HT1080 (cell line): ENCODE data around the gene HEXD. TPM values are rescaled to one million over a fixed set of nuclear protein-coding genes. Genes with fewer than 3 reads are reported as not detected.
A peak's percentile ranks its signal among the peaks of the same experiment; 100 is the strongest.
"Not testable (repeated sequence)": the region's sequence is repeated elsewhere in the genome, so short reads cannot be mapped to it uniquely, and the experiment has no call there.

ENCODE experiments used
- DNase-seq: peaks from one replicate; pipeline ENCODE4 v3.0.0-alpha.2; 2015; ENCODE audit warnings: low read depth
- total RNA-seq: library from RNA; depleted of rRNA; stranded (reverse); fragments of >200 nt; shearing (Covaris generic); gene quantifications from 2 replicates; pipeline ENCODE4 v1.2.3, GENCODE V29; 2014

Gene HEXD
- total RNA-seq, 1 experiment from 2014 or later: 8.0 TPM

GRCh38 chr17:82396601-82397435 lies 21.3 kb upstream of the HEXD start:
- DNase-seq: peak; percentile 14

DNA sequence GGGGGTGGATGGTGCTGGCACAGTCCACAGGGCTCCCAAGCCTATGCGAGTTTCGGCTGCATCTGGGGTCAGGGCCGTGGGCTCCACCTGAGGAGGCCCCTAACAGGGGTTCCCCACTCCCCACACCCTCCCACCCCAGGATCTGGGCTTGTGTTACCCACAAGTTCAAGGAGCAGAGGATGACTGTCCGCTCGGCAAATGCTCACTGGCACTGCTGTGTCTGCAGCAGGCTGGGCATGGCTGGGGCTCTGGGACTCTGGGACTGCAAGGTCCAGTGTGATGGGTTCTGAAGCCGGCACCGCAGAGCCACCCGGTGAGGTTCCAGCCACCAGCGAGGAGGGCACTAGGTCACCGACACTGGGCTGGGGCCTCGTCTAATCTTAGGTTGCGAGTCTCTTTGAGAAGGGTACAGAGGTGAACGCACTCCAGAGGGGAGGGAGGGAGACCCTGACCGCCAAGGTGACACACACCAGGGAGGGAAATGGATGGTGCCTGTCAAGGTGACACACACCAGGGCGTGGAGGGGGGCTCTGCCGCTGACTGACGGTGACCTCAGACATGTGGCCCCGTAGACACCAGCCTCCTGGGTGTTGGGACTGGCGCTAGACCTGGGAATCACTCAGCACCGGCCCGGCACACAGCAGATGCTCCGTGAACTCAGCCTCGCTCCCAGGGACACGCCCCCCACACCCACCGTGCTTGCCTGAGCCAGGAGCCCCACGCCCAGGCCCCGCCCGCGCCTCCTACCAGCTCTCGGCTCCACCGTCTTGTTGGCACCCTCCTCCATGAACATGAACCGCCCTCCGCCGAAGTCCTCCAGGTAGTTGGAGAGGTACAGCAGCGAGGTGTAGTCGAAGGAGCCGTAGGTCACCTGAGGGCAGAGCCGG lies 20.5 kb upstream of the HEXD start:
- no peak for DNase-seq

DNA sequence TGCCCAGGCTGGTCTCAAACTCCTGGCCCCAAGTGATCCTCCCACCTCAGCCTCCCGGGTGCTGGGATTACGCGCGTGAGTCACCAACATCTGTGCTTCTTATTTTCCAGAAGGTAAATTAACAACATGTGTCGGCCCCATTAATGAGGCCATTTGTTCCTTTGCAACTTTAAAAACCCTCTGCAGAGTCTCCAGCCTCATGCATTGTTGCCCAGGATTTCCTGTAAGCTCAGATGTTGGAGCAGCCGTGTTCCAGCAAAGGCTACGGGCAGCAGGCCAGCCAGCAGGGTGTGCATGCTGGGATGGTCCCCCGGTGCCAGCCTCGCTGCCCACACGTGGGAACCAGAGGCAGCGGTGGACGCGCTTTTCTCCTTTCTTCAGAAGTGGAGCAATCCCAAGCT lies 19.1 kb upstream of the HEXD start:
- no peak for DNase-seq

GRCh38 chr17:82399601-82400101 lies 18.5 kb upstream of the HEXD start:
- DNase-seq: no peak

DNA sequence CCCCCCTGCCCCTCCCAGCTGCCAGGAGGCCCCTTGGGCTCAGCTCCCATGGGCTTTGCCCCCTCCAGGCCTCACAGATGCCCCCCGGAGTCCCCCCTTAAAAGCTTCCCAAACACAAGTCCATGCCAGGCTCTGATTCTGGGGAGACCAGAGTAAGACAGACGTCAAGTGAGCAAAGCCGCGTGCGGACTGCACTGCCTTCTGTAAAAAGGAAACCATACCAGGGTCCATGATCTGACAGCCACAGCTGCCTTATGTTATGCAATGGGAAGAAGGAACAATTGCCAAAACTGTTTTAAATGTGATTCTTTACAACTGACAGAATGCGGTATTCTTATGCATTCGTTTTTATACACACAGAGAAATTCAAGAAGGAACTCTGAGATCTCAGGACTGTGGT lies 17.9 kb upstream of the HEXD start:
- no peak for DNase-seq

GRCh38 chr17:82400830-82401229 lies 17.3 kb upstream of the HEXD start:
- DNase-seq: no peak

GRCh38 chr17:82402865-82403264 lies 15.3 kb upstream of the HEXD start:
- no peak for DNase-seq

DNA sequence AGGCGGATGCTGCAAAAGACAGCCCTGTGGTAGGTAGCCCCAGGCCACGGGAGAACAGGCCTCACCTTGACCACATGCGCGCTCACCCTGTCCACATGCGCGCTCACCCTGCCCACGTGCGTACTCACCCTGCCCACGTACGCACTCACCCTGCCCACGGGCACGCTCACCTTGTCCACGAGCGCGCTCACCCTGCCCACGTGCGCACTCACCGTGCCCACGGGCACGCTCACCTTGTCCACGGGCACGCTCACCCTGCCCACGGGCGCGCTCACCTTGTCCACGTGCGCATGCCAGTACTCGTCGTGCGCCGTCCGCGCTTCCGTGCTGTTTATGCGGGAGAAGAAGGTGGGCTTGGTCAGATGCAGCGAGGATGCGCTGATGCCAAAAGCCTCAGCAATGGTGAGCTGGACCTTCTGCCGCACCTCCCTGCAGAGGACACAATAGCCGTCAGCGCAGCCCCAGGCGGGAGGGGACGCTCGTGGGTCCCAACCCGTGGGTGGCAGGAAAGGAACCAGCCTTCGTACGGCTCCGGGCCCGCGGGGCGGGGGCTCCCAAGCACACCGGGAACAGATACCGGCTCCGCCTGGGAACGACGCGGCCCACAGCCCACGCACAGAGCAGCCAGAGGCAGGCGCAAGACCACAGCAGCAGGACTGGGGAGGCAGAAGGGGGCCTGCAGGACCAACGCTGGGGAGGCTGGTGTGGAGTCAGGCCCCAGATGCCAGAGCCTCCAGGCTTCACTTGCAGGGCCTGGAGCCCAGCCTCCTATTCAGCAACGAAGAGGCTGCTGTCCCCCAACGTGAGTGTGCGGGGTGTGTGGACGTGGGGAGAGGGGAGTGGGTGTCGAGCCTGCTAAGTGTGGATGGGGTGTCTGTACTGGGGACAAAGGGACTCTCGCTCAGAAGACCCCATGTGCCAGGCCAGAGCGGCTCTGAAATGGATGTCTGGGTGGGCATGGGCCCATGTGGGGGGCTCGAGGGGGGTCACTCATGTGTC lies 14.2 kb upstream of the HEXD start:
- no peak for DNase-seq

DNA sequence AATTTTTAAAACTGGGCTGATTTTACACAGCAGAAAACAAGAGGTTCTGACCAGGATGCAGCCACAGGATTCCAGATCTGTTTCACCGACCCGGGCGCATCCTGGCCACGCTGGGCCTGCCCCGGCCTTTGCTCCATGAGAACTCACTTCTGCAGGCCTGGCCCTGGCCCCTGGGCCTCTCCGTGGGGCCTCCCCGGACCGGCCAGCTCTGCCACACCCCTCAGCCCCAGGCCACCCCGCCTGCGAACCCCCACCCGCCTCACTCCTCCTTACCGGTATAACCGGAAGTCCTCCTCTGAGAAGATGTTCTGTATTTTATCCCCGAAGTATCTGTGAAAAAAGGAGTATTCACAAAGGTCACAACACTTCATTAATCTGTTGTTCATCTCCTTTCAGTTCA lies 13.1 kb upstream of the HEXD start:
- no peak for DNase-seq

DNA sequence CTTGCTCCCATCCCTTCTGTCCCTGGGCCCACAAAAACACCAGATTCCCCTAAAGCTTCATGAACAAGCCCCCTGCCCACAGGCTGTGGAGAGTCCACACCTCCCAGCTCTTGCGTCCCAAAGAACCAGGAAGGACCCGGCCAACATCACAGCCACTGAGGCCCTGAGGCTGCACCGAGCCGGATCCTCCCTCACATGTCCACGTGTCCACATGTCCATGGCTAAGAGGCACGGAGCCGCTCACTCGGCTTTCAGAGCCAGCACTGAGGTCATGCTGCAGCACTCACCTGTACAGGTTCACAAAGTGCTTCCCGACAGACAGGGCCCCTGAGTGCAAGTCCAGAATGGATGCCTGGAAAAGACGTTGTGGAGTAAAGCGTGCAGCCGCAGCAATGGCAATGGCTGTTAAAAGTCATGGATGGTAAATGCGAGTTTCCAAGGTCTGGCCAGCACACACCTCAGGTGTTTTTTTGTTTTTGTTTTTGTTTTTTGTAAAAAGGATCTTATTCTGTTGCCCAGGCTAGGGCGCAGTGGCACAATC lies 11.9 kb upstream of the HEXD start:
- no peak for DNase-seq

DNA sequence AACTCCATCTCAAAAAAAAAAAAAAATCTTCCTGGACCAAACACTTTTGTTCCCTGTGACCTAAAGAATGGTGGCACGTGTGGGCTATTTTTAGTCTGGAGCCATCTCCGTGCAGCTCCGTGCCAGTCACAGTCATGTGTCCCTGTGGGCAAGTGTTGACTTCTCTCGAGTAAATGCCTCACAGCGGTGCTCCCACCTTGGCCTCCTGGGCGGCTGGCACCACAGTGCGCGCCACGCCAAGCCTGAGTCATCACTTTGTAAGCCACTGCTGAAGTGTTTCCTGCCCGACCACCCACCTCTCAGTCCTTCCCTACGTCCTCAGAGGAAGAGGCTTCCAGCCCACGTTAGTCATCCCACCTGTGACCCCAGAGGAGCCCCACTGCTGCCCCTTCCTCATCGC lies 10.9 kb upstream of the HEXD start:
- DNase-seq: peak; percentile 90

DNA sequence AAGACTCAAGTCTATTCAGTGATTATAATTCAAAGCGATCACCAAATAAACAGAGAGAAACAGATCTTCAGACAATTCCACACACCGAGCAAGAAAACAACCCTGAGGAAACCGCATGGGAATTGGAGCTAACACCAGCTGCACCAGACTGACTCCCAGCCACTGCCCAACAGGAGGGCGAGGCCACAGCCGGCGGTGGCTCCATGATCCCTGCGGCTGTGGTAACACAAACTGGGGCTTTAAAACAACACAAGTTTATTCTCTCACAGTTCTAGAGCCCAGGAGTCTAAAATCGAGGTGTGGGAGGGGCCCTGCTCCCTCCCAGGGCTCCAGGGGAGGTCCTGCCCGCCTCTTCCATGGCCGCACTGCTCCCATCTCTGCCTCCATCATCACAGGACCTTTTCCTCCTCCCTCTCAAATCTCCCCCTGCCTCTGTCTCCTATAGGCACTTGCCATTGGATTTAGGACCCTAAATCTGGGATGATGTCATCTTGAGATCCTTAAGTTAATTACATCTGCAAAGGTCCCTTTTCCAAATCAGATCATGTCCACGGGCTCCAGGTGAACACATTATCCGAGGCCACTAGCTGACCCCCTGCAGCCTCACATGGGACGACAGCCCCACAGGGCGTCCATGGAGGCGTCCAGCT lies 9.7 kb upstream of the HEXD start:
- DNase-seq: no peak

DNA sequence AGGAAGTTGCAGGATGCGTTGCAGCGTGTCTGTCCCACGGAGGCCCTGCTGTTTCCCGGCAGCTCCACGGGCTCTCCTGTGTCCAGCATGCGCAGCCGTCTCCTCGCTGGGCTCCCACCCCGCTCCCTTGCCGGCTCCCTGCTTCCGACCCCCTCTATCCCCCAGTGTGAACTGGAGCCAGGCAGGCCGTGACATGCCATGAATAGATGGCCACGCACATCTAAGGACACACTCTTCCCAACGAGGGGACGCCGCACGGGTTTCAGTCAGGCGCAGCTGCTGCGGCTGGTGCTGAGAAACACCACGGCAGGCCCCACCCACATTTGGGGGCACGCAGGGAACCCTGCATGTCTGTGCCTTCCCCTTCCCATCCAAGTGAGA lies 9.2 kb upstream of the HEXD start:
- DNase-seq: no peak

GRCh38 chr17:82410014-82410716 lies 8.0 kb upstream of the HEXD start:
- DNase-seq: no peak

DNA sequence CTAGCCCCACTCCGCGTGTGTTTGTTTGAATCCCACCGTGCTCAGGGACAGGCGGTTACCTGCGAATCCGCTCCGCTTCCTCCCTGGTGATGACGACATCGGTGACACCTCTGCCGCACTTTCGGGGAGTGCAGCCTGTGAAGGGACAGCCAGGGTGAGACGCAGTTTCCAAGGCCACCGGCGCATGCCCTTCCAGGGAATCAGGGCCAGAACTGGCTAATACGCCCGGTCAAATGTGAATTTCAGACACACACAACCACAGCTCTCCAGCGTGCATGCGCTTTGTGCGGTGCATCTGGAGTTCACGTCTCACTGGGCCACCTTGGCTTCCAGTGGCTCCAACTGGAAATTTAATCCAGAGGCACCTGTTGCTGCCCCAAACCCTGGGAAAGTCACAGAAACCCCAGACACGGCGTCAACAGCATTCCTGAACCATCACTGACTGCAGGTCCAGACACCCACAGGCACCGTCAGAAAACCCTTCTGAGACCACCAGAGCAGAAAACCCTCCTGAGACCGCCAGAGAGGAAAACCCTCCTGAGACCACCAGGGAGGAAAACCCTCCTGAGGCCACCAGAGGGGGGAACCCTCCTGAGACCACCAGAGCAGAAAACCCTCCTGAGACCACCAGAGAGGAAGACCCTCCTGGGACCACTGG lies 6.6 kb upstream of the HEXD start:
- no peak for DNase-seq

DNA sequence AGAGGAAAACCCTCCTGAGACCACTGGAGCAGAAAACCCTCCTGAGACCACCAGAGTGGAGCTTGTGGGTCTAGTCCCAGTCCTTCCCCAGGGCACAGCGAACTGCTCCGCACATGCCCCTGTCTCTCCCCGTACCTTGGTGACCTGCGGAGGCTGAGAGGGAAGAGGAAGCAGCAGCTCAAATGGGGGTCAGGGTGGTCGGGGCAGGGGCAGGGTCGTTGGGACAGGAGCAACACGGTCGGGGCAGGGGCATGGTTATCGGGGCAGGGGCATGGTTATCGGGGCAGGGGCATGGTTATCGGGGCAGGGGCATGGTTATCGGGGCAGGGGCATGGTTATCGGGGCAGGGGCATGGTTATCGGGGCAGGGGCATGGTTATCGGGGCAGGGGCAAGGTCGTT lies 6.1 kb upstream of the HEXD start:
- not testable (repeated sequence) for DNase-seq

DNA sequence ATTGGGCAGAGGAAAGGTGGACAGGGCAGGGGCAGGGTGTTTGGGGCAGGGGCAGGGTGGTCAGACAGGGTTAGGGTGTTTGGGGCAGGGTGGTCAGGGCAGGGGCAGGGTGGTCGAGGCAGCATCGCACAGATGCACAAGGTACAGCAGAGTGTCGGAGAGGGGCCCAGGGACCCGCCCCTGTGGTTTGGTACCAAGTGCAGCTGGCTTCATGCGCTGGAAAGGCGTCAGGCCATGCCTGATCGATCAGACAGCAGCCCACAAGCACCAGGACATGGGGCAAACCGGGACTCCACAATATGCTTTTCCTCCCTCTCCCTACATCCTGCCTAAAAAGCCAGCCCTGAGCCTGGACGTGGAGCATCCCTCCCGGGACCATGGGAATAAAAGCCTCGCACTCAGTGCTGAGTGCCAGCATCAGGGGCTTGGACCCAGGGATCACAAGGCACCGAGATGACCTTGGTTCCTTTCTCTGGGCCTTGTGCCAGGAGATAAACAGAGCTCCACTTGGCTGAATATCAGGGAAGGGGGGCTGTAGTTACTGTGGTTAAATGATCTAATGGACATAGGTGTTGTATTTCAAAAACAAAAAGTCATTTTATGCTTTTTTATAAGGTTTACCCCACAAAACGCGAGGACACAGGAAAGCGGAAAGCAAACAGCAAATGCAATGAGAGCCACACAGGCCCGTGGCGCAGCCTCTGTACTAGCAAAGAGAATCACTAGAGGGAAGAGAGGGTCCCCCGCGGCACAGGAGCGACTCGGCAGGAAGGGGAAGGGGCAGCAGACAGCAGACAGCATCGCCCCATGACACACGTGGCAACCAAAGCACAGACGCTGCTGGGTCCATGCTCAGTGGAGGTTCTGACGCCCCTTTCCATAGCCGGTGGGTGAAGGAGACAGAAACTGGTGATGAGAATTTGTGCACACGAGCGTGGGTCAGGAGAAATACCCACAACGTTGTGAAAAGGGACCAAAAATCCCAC lies 5.3 kb upstream of the HEXD start:
- no peak for DNase-seq
